HEK293 (cell line): ENCODE data around the gene SPACA4.

Experiments used
- CTCF ChIA-PET: fragments of 350-600 bp; formaldehyde crosslinking; extraction: SDS; loops from one replicate; lab custom pipeline; 2021; ENCODE audit warnings: antibody characterized with exemption; lab: Yijun Ruan, JAX
- POLR2A ChIA-PET: fragments of 300-600 bp; formaldehyde crosslinking; extraction: SDS; loops from one replicate; lab custom pipeline; 2020; ENCODE audit warnings: antibody characterized with exemption, inconsistent platforms; lab: Yijun Ruan, JAX
- H3K27ac ChIP-seq: fragments of 200-500 bp; sonication (Bioruptor generic); 2 replicates; pipeline ENCODE4 v1.5.1; 2014; ENCODE audit warnings: low read depth, low read length, control low read depth, inconsistent platforms; ENCODE audit errors: extremely low read depth
- H3K36me3 ChIP-seq, 2 experiments: fragments of 200-500 bp in 1 of 2; sonication (Bioruptor generic) in 1 of 2; 1 replicate in 1 of 2; 2 replicates in 1 of 2; pipeline ENCODE4 v1.5.1; 2014 to 2017; ENCODE audit warnings: inconsistent platforms in 2 of 2, low read length in 2 of 2; ENCODE audit not compliant: control insufficient read depth in 2 of 2, insufficient read depth in 1 of 2
- H3K4me1 ChIP-seq: fragments of 200-500 bp; sonication (Bioruptor generic); 2 replicates; pipeline ENCODE4 v1.5.1; 2014; ENCODE audit warnings: mild to moderate bottlenecking, low read length, inconsistent platforms; ENCODE audit not compliant: control insufficient read depth, insufficient read depth
- H3K4me3 ChIP-seq: 2 replicates; pipeline ENCODE4 v1.5.1; 2011; ENCODE audit warnings: low read depth, mild to moderate bottlenecking, control low read depth, low read length, moderate library complexity
- H3K9me3 ChIP-seq: fragments of 200-500 bp; sonication (Bioruptor generic); 2 replicates; pipeline ENCODE4 v1.5.1; 2014; ENCODE audit warnings: low read depth, low read length, inconsistent platforms; ENCODE audit not compliant: control insufficient read depth, insufficient read depth
- FEZF1 ChIP-seq: fragments of 450-650 bp; formaldehyde crosslinking; IDR thresholded peaks from 2 replicates; pipeline ENCODE4 v1.5.1; 2016; ENCODE audit warnings: missing biosample characterization, missing genetic modification characterization
- GLIS1 ChIP-seq: fragments of 450-650 bp; formaldehyde crosslinking; IDR thresholded peaks from 2 replicates; pipeline ENCODE4 v1.5.1; 2016; ENCODE audit warnings: missing biosample characterization, missing genetic modification characterization
- KLF16 ChIP-seq: fragments of 450-650 bp; formaldehyde crosslinking; IDR thresholded peaks from 2 replicates; pipeline ENCODE4 v1.5.1; 2017; ENCODE audit warnings: missing biosample characterization, missing genetic modification characterization
- KLF9 ChIP-seq: fragments of 450-650 bp; formaldehyde crosslinking; IDR thresholded peaks from 2 replicates; pipeline ENCODE4 v1.5.1; 2016; ENCODE audit warnings: missing biosample characterization, missing genetic modification characterization, low read depth
- SALL2 ChIP-seq: fragments of 450-650 bp; formaldehyde crosslinking; IDR thresholded peaks from 2 replicates; pipeline ENCODE4 v1.5.0; 2017; ENCODE audit warnings: missing biosample characterization, mild to moderate bottlenecking, missing genetic modification characterization, borderline replicate concordance
- SP3 ChIP-seq: fragments of 450-650 bp; formaldehyde crosslinking; IDR thresholded peaks from 2 replicates; pipeline ENCODE4 v1.5.1; 2016; ENCODE audit warnings: missing biosample characterization, missing genetic modification characterization
- YY2 ChIP-seq: fragments of 450-650 bp; formaldehyde crosslinking; IDR thresholded peaks from 2 replicates; pipeline ENCODE4 v1.5.1; 2016; ENCODE audit warnings: missing biosample characterization, missing genetic modification characterization
- ZNF19 ChIP-seq: fragments of 450-650 bp; formaldehyde crosslinking; IDR thresholded peaks from 2 replicates; pipeline ENCODE4; 2016; ENCODE audit warnings: missing biosample characterization, missing genetic modification characterization, low read depth
- ZNF416 ChIP-seq: fragments of 450-650 bp; formaldehyde crosslinking; IDR thresholded peaks from 2 replicates; pipeline ENCODE4 v1.5.1; 2016; ENCODE audit warnings: missing biosample characterization, missing genetic modification characterization
- ZNF426 ChIP-seq: fragments of 450-650 bp; formaldehyde crosslinking; IDR thresholded peaks from 2 replicates; pipeline ENCODE4 v1.5.1; 2017; ENCODE audit warnings: missing biosample characterization, missing genetic modification characterization, mild to moderate bottlenecking, inconsistent platforms, moderate library complexity
- ZNF664 ChIP-seq: fragments of 450-650 bp; formaldehyde crosslinking; IDR thresholded peaks from 2 replicates; pipeline ENCODE4 v1.5.1; 2016; ENCODE audit warnings: missing biosample characterization, missing genetic modification characterization
- TF ChIP-seq, protein P1 (sequence below): fragments of 450-650 bp; formaldehyde crosslinking; conservative IDR thresholded peaks from 2 replicates; pipeline ENCODE4 v1.5.1; 2016; ENCODE audit warnings: low read depth, missing biosample characterization, missing genetic modification characterization
- TF ChIP-seq, protein P2 (sequence below): fragments of 450-650 bp; IDR thresholded peaks from 2 replicates; pipeline ENCODE4 v1.5.1; 2018; ENCODE audit warnings: missing biosample characterization, mild to moderate bottlenecking, missing genetic modification characterization

SPACA4 gene

DNA sequence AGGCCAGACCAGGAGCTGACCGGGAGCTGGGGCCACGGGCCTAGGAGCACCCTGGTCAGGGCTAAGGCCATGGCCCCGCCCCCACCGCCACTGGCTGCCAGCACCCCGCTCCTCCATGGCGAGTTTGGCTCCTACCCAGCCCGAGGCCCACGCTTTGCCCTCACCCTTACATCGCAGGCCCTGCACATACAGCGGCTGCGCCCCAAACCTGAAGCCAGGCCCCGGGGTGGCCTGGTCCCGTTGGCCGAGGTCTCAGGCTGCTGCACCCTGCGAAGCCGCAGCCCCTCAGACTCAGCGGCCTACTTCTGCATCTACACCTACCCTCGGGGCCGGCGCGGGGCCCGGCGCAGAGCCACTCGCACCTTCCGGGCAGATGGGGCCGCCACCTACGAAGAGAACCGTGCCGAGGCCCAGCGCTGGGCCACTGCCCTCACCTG is 19.4 kb downstream of the SPACA4 start (continued):
- TF ChIP-seq, protein P1, sequence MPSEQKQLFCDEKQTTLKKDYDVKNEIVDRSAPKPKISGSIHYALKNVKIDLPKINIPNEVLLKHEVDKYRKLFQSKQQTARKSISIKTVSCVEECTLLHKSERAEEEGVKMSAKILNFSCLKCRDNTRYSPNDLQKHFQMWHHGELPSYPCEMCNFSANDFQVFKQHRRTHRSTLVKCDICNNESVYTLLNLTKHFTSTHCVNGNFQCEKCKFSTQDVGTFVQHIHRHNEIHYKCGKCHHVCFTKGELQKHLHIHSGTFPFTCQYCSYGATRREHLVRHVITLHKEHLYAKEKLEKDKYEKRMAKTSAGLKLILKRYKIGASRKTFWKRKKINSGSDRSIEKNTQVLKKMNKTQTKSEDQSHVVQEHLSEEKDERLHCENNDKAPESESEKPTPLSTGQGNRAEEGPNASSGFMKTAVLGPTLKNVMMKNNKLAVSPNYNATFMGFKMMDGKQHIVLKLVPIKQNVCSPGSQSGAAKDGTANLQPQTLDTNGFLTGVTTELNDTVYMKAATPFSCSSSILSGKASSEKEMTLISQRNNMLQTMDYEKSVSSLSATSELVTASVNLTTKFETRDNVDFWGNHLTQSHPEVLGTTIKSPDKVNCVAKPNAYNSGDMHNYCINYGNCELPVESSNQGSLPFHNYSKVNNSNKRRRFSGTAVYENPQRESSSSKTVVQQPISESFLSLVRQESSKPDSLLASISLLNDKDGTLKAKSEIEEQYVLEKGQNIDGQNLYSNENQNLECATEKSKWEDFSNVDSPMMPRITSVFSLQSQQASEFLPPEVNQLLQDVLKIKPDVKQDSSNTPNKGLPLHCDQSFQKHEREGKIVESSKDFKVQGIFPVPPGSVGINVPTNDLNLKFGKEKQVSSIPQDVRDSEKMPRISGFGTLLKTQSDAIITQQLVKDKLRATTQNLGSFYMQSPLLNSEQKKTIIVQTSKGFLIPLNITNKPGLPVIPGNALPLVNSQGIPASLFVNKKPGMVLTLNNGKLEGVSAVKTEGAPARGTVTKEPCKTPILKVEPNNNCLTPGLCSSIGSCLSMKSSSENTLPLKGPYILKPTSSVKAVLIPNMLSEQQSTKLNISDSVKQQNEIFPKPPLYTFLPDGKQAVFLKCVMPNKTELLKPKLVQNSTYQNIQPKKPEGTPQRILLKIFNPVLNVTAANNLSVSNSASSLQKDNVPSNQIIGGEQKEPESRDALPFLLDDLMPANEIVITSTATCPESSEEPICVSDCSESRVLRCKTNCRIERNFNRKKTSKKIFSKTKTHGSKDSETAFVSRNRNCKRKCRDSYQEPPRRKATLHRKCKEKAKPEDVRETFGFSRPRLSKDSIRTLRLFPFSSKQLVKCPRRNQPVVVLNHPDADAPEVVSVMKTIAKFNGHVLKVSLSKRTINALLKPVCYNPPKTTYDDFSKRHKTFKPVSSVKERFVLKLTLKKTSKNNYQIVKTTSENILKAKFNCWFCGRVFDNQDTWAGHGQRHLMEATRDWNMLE, result no peak
- TF ChIP-seq ZNF19 (tag by site-specific recombination), result no peak

DNA sequence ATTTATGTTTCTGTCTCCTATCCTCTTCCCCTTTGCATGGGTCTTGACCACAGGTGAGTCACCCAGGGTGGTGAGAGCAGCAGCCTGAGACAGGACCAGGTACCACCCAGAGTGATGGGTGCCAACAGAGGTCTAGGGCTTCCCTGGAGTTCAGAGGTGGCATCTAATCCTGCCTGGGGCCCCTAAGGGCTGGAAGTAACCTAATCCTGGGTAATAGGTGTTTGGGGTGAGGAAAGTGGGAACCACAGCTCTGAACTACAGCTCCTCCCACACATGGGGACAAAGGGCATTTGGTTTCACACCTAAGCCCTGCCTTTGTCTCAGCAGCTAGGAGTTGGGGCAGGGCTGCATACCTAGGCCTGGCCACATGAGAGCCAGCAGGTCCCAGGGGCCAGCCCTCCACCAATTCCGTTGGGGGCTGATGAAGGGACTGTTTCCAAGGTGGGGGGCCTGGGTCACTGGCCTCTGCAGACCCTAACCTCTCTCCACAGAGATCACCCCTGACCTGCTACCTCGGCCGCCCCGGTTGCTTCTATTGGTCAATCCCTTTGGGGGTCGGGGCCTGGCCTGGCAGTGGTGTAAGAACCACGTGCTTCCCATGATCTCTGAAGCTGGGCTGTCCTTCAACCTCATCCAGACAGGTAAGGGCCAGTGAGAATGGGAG is 20.8 kb downstream of the SPACA4 start:
- H3K27ac ChIP-seq, result no peak overlapping the region
- peaks cover 10% of the 10 kb centered on the region for H3K4me1 ChIP-seq
- H3K9me3 ChIP-seq, result no peaks in the 10 kb centered on the region
- POLR2A ChIA-PET, result interaction anchor here (0.7 to 8.1 kb wide), 4 partner anchors 8 to 18 kb away, joined by 3 to 97 read pairs (median 4); partner anchors contain the start of genes CA11, FAM83E, RPL18 and SPHK2
- TF ChIP-seq SALL2 (tag by site-specific recombination) (no peak), GLIS1 (tag by site-specific recombination) (peak; percentile 82), KLF16 (tag by site-specific recombination) (no peak), FEZF1 (tag by site-specific recombination) (no peak)
- CTCF ChIA-PET, result interaction anchor here (0.8 to 1.4 kb wide), 3 partner anchors 9 to 366 kb away, joined by 3 read pairs; partner anchors contain the start of genes GYS1, RPL18, RUVBL2 and SPHK2
- H3K4me3 ChIP-seq, result no peak overlapping the region
- H3K36me3 ChIP-seq, result peaks cover 7 to 45% of the 10 kb centered on the region in 2 experiments; a peak in 2 of 3 replicates

GRCh38 chr19:48627865-48628314 is 21.3 kb downstream of the SPACA4 start:
- POLR2A ChIA-PET, result interaction anchor here (1.7 to 8.1 kb wide), 2 partner anchors 9 to 18 kb away, joined by 5 to 97 read pairs; partner anchors contain the start of genes CA11, RPL18 and SPHK2
- no peak overlapping the region for H3K4me3 ChIP-seq
- peaks cover 8 to 48% of the 10 kb centered on the region in 2 experiments; a peak in 2 of 3 replicates for H3K36me3 ChIP-seq
- H3K27ac ChIP-seq, result no peak overlapping the region
- CTCF ChIA-PET, result interaction anchor here (1.2 to 1.4 kb wide), 2 partner anchors 9 to 12 kb away, joined by 3 read pairs; partner anchors contain the start of genes RPL18 and SPHK2
- TF ChIP-seq SP3 (no peak), ZNF664 (no peak), ZNF416 (tag by site-specific recombination) (no peak), KLF9 (no peak), ZNF426 (no peak), YY2 (tag by site-specific recombination) (no peak)
- TF ChIP-seq, protein P2, sequence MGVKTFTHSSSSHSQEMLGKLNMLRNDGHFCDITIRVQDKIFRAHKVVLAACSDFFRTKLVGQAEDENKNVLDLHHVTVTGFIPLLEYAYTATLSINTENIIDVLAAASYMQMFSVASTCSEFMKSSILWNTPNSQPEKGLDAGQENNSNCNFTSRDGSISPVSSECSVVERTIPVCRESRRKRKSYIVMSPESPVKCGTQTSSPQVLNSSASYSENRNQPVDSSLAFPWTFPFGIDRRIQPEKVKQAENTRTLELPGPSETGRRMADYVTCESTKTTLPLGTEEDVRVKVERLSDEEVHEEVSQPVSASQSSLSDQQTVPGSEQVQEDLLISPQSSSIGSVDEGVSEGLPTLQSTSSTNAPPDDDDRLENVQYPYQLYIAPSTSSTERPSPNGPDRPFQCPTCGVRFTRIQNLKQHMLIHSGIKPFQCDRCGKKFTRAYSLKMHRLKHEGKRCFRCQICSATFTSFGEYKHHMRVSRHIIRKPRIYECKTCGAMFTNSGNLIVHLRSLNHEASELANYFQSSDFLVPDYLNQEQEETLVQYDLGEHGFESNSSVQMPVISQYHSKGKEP, result no peak
- H3K4me1 ChIP-seq, result peaks cover 10% of the 10 kb centered on the region
- H3K9me3 ChIP-seq, result no peaks in the 10 kb centered on the region
